Left ventricle myocardium superior (tissue), 1 donor: ENCODE data around the gene NCDN. TPM values are rescaled to one million over a fixed set of nuclear protein-coding genes. Genes with fewer than 3 reads are reported as not detected.
A peak's percentile ranks its signal among the peaks of the same experiment; 100 is the strongest.
"Not testable (repeated sequence)": the region's sequence is repeated elsewhere in the genome, so short reads cannot be mapped to it uniquely, and the experiment has no call there.

Experiments used
- ATAC-seq: fragments of 200-7000 bp; cut with Tn5 transposase; one replicate; pipeline ENCODE4 v1.9.1; 2020; ENCODE audit warnings: mild to moderate bottlenecking, moderate library complexity
- DNase-seq: peaks from one replicate; pipeline ENCODE4 v3.0.0-alpha.2; 2020
- intact Hi-C: fragments of 100-400 bp; cut with micrococcal nuclease; formaldehyde crosslinking; loops from one replicate; pipeline ENCODE4 v1.11.0; 2022
- total RNA-seq: library from RNA; stranded (reverse); fragmentation: NEBNext Ultra II Directional; extraction: Animal tissue kit (Norgen Biotek cat#: 25700); gene quantifications from one replicate; pipeline ENCODE4 v1.2.1, GENCODE V29; 2021
- donor health status: DM: no; HTN: yes; CAD: no; lungs with severe emphysema.

NCDN gene
- total RNA-seq, 1 donor from 2014 or later: 24.5 TPM

DNA sequence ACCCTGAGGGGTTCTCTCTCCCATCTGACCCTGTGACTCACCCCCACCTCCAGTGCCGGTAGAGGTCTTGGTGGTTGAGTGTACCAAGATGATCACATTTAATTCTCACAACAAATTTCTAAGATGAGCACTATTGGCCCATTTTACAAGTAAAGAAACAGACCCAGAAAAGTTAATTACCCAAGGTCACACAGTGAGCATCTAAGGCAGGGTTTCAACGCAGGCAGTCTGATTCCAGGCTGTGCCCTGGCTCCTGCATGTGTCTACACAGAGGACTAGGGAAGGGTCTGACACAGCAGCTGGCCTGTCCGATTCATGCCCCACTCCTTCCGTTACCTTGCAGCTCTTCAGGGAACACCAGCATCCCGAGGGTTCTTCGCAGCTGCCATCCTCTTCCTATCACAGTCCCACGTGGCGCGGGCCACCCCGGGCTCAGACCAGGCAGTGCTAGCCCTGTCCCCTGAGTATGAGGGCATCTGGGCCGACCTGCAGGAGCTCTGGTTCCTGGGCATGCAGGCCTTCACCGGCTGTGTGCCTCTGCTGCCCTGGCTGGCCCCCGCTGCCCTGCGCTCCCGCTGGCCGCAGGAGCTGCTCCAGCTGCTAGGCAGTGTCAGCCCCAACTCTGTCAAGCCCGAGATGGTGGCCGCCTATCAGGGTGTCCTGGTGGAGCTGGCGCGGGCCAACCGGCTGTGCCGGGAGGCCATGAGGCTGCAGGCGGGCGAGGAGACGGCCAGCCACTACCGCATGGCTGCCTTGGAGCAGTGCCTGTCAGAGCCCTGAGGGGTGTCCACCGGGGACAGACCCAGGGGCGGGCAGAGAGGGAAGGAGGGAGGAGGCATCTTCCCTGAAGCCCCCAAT is 7.5 kb downstream of the NCDN start:
- ATAC-seq (no peak), DNase-seq (no peak)
- intact Hi-C loops: no loop called here

DNA sequence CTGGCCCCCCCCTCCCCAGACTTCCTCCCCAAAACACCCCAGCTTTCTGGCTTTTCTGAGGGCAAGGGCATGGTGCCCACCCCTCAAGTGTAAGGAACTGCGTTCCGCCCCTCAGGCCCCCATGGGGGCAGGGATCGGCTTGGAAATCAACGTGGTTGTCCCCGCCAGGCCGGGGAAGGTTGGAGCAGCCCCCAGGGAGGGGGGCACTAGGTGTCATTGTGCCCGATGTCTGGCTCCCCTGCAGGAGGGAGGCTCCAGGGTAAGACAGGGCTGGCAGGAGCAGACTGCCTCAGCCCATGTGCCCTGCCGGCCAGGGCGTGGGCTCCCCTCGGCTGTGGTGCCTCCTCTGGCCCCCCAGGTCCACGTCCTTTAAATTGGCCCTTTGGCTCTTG is 8.1 kb downstream of the NCDN start:
- intact Hi-C loops: no loop called here
- ATAC-seq (no peak), DNase-seq (no peak)

GRCh38 chr1:35567947-35568558 is 10.5 kb downstream of the NCDN start:
- intact Hi-C loops: no loop called here
- ATAC-seq (no peak), DNase-seq (no peak)

- intact Hi-C loops: no loop called here
- ATAC-seq: peak; percentile 62
- peak; percentile 66 for DNase-seq
These were observed 11.4 kb downstream of the NCDN start for GRCh38 chr1:35568975-35569395.

GRCh38 chr1:35569936-35570335 is 12.3 kb downstream of the NCDN start:
- intact Hi-C loops: loop anchor here (5.0 to 10.0 kb wide), 2 partner anchors 155 to 212 kb away; no protein-coding TSS in a partner anchor
- no peak for DNase-seq
- ATAC-seq: no peak

DNA sequence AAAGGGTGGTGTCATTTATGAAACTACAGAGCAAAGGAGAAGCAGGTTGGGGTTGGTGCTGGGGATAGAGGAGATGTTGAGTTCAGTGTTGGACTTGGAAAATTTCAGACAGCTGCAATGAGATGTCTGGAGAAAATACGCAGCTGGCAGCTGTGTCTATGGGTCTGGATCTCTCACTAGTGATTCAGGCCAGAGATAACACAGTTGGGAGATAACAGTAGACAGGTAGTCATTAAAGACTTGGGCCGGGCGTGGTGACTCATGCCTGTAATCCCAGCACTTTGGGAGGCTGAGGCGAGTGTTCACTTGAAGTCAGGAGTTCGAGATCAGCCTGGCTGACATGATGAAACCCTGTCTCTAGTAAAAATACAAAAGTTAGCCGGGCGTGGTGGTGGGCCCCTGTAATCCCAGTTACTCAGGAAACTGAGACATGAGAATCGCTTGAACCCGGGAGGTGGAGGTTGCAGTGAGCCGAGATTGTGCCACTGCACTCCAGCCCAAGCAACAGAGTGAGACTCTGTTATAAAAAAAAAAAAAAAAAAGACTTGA is 13.1 kb downstream of the NCDN start:
- DNase-seq: no peak
- intact Hi-C loops: loop anchor here (5.0 to 10.0 kb wide), 2 partner anchors 154 to 212 kb away; no protein-coding TSS in a partner anchor
- no peak for ATAC-seq

- intact Hi-C loops: loop anchor here (5.0 to 10.0 kb wide), 2 partner anchors 154 to 211 kb away; no protein-coding TSS in a partner anchor
- no peak for DNase-seq
- ATAC-seq: no peak
These were observed 13.7 kb downstream of the NCDN start for GRCh38 chr1:35571263-35571662.

GRCh38 chr1:35572296-35572695 is 14.7 kb downstream of the NCDN start:
- DNase-seq (no peak), ATAC-seq (no peak)
- intact Hi-C loops: loop anchor here (5.0 to 10.0 kb wide), 2 partner anchors 153 to 210 kb away; no protein-coding TSS in a partner anchor

DNA sequence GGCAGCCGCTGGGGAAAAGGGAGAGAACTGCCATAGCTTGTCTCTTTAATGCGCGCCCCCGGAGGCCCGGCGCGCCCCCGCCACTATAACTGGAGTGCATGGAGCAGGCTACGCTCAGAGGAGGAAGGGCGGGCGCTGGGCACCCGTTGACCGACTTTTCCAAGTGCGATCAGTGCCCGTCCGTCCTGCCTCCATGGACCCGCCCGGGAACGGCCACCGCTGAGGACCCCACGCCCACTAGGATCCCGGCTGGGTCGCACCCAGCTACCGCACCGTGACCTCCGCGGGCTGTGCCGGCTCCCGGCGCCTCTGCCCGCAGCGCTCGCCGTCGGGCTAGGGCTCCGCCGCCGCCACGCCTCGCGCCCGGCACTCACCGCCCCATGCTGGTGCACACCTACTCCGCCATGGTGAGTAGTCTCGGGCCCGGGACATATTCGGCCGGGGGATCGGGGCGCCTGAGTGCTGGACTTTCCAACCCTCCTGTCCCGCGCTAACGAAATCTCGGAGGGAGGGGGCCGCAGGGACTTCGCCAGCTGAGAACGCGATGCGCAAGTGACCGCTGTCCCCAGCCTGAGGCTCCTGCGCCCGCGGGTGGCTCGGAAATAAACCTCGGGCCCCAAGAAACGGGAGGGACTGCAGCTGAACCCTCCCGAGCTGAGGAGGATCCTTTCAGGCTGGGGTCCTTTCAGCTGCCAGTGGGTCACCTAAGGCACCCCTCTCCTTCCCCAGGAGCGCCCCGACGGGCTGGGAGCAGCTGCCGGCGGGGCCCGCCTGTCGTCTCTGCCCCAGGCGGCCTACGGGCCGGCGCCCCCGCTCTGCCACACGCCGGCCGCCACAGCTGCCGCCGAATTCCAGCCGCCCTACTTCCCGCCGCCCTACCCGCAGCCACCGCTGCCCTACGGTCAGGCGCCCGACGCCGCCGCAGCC is 15.9 kb downstream of the NCDN start, which contains the start of gene TFAP2E:
TSS of gene TFAP2E (plus strand) at position 117 of the 927 bp plus-strand sequence. CDS start at position 381, 264 bp downstream.
- intact Hi-C loops: loop anchor here (5.0 to 10.0 kb wide), 2 partner anchors 151 to 209 kb away; no protein-coding TSS in a partner anchor
- DNase-seq: peak; percentile 61
- peak; percentile 41 for ATAC-seq

DNA sequence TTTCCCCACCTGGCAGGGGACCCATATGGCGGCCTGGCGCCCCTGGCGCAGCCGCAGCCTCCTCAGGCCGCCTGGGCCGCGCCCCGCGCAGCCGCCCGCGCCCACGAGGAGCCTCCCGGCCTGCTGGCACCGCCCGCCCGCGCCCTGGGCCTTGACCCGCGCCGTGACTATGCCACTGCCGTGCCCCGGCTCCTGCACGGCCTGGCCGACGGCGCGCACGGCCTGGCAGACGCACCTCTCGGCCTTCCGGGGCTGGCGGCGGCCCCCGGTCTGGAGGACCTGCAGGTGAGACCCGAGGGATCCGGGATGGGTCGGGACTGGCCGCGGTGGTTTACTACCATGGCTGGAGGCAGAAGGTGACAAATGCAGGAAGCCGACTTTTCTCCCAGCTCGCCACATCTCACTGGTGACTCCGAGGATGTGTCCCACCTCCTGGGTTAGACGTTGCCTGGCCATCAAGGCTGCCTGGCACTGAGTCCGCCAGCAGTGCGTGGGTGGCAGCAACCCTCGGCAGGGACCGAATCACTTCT is 16.6 kb downstream of the NCDN start:
- intact Hi-C loops: loop anchor here (5.0 to 10.0 kb wide), 2 partner anchors 151 to 208 kb away; no protein-coding TSS in a partner anchor
- DNase-seq (no peak), ATAC-seq (no peak)

- ATAC-seq (no peak), DNase-seq (no peak)
- intact Hi-C loops: loop anchor here (5.0 to 10.0 kb wide), 2 partner anchors 150 to 207 kb away; no protein-coding TSS in a partner anchor
These were observed 17.2 kb downstream of the NCDN start for GRCh38 chr1:35574655-35575415.

DNA sequence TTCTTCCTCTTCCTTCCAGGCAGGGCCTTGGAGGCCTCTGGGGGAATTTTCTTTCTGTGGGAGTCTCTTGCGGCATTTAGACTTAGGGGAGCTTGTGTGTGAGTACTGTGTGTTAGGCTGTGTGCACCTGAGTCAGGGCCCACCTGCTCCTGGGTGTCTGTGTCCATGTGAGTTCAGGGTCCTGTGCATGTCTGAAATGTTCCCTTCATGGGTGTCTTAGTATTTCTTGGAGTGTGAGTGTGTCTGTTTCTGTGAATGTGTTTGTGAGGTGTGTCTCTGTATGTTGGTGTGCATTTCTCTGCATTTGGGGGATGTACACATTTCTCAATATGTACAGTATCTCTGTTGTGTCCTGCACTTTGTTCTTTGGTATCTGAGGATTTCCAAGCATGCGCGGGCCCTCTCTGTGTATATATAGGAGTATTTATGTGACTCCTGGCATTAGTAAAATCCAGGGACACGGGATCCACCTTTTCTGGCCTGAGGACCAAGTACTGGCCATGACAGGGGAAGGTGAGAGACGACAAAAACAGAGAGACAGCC is 17.9 kb downstream of the NCDN start:
- DNase-seq (no peak), ATAC-seq (no peak)
- intact Hi-C loops: loop anchor here (10.0 kb wide), 1 partner anchor 149 kb away; no protein-coding TSS in a partner anchor

- intact Hi-C loops: loop anchor here (10.0 kb wide), 1 partner anchor 149 kb away; no protein-coding TSS in a partner anchor
- ATAC-seq (no peak), DNase-seq (no peak)
These were observed 18.6 kb downstream of the NCDN start for GRCh38 chr1:35576061-35576765.

DNA sequence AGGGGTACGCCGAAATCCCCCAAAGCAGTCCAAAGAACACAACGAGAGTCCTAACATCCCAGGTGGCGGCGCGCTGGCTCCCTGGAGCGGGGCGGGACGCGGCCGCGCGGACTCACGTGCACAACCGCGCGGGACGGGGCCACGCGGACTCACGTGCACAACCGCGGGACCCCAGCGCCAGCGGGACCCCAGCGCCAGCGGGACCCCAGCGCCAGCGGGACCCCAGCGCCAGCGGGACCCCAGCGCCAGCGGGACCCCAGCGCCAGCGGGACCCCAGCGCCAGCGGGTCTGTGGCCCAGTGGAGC is 19.1 kb downstream of the NCDN start:
- not testable (repeated sequence) for ATAC-seq, DNase-seq
- intact Hi-C loops: loop anchor here (10.0 kb wide), 1 partner anchor 148 kb away; no protein-coding TSS in a partner anchor

DNA sequence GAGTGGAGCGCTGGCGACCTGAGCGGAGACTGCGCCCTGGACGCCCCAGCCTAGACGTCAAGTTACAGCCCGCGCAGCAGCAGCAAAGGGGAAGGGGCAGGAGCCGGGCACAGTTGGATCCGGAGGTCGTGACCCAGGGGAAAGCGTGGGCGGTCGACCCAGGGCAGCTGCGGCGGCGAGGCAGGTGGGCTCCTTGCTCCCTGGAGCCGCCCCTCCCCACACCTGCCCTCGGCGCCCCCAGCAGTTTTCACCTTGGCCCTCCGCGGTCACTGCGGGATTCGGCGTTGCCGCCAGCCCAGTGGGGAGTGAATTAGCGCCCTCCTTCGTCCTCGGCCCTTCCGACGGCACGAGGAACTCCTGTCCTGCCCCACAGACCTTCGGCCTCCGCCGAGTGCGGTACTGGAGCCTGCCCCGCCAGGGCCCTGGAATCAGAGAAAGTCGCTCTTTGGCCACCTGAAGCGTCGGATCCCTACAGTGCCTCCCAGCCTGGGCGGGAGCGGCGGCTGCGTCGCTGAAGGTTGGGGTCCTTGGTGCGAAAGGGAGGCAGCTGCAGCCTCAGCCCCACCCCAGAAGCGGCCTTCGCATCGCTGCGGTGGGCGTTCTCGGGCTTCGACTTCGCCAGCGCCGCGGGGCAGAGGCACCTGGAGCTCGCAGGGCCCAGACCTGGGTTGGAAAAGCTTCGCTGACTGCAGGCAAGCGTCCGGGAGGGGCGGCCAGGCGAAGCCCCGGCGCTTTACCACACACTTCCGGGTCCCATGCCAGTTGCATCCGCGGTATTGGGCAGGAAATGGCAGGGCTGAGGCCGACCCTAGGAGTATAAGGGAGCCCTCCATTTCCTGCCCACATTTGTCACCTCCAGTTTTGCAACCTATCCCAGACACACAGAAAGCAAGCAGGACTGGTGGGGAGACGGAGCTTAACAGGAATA is 19.7 kb downstream of the NCDN start:
- DNase-seq (peak; percentile 60), ATAC-seq (peak; percentile 68)
- intact Hi-C loops: loop anchor here (10.0 kb wide), 1 partner anchor 147 kb away; no protein-coding TSS in a partner anchor

DNA sequence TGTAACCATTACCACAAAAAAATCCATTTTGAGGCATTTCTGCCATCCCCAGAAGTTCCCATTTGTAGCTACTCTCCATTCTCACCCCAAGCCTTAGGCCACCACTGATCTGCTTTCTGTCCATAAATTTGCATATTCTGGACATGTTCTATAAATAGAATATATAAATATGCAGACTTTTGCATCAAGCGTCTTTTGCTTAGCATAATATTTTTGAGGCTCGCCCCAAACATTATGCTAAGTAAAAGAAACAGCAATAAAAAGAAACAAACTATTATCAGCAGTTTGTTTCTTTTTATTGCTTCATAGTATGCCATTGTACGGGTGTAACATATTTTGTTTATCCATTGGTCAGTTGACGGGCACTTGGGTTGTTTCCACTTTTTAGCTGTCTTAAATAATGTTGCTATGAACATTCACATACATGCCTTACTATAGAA is 23.4 kb downstream of the NCDN start:
- intact Hi-C loops: no loop called here
- ATAC-seq (no peak), DNase-seq (no peak)
